Measurements from ENCODE around the gene CNTNAP2.

CNTNAP2 gene

GRCh38 chr7:148153616-148154284 is 2037.1 kb downstream of the CNTNAP2 start:
- no peaks in the 10 kb centered on the region for H3K27me3 ChIP-seq (ENCODE audit: control insufficient read depth in 2 of 2, insufficient read depth in 2 of 2, low read length in 2 of 2)
- no peak overlapping the region for H3K27ac ChIP-seq (ENCODE audit: low read depth in 2 of 2, low read length in 2 of 2)
- peaks cover 5 to 8% of the 10 kb centered on the region in 2 donors for H3K4me1 ChIP-seq (ENCODE audit: control insufficient read depth in 2 of 2, insufficient read depth in 2 of 2, low read length in 2 of 2)
- H3K9ac ChIP-seq (ENCODE audit: low read depth in 1 of 2, low read length in 2 of 2): no peak overlapping the region
- H3K36me3 ChIP-seq (ENCODE audit: control insufficient read depth in 2 of 2, insufficient read depth in 2 of 2, low read length in 2 of 2): no peaks in the 10 kb centered on the region
- no peaks in the 10 kb centered on the region for H3K9me3 ChIP-seq (ENCODE audit: control insufficient read depth in 2 of 2, low read length in 2 of 2)
- no peak overlapping the region for H3K4me3 ChIP-seq (ENCODE audit: low read length in 2 of 2)

- no peaks in the 10 kb centered on the region for H3K36me3 ChIP-seq (ENCODE audit: control insufficient read depth in 2 of 2, insufficient read depth in 2 of 2, low read length in 2 of 2)
- H3K4me1 ChIP-seq (ENCODE audit: control insufficient read depth in 2 of 2, insufficient read depth in 2 of 2, low read length in 2 of 2): peaks cover 0 to 4% of the 10 kb centered on the region in 2 donors
- no peak overlapping the region for H3K9ac ChIP-seq (ENCODE audit: low read depth in 1 of 2, low read length in 2 of 2)
- H3K9me3 ChIP-seq (ENCODE audit: control insufficient read depth in 2 of 2, low read length in 2 of 2): no peaks in the 10 kb centered on the region
- H3K27me3 ChIP-seq (ENCODE audit: control insufficient read depth in 2 of 2, insufficient read depth in 2 of 2, low read length in 2 of 2): no peaks in the 10 kb centered on the region
- no peak overlapping the region for H3K4me3 ChIP-seq (ENCODE audit: low read length in 2 of 2)
- H3K27ac ChIP-seq (ENCODE audit: low read depth in 2 of 2, low read length in 2 of 2): no peak overlapping the region
These were observed 2038.4 kb downstream of the CNTNAP2 start for GRCh38 chr7:148155000-148155399.

GRCh38 chr7:148155826-148156225 is 2039.2 kb downstream of the CNTNAP2 start:
- H3K36me3 ChIP-seq (ENCODE audit: control insufficient read depth in 2 of 2, insufficient read depth in 2 of 2, low read length in 2 of 2): no peaks in the 10 kb centered on the region
- no peak overlapping the region for H3K27ac ChIP-seq (ENCODE audit: low read depth in 2 of 2, low read length in 2 of 2)
- H3K27me3 ChIP-seq (ENCODE audit: control insufficient read depth in 2 of 2, insufficient read depth in 2 of 2, low read length in 2 of 2): no peaks in the 10 kb centered on the region
- H3K4me1 ChIP-seq (ENCODE audit: control insufficient read depth in 2 of 2, insufficient read depth in 2 of 2, low read length in 2 of 2): peaks cover 0 to 4% of the 10 kb centered on the region in 2 donors
- no peaks in the 10 kb centered on the region for H3K9me3 ChIP-seq (ENCODE audit: control insufficient read depth in 2 of 2, low read length in 2 of 2)
- H3K9ac ChIP-seq (ENCODE audit: low read depth in 1 of 2, low read length in 2 of 2): no peak overlapping the region
- H3K4me3 ChIP-seq (ENCODE audit: low read length in 2 of 2): no peak overlapping the region

GRCh38 chr7:148156233-148156632 is 2039.6 kb downstream of the CNTNAP2 start:
- Histone ChIP-seq H3K27me3 (ENCODE audit: control insufficient read depth in 2 of 2, insufficient read depth in 2 of 2, low read length in 2 of 2) (no peaks in the 10 kb centered on the region), H3K27ac (ENCODE audit: low read depth in 2 of 2, low read length in 2 of 2) (no peak overlapping the region), H3K4me3 (ENCODE audit: low read length in 2 of 2) (no peak overlapping the region), H3K4me1 (ENCODE audit: control insufficient read depth in 2 of 2, insufficient read depth in 2 of 2, low read length in 2 of 2) (peaks cover 0 to 4% of the 10 kb centered on the region in 2 donors), H3K36me3 (ENCODE audit: control insufficient read depth in 2 of 2, insufficient read depth in 2 of 2, low read length in 2 of 2) (no peaks in the 10 kb centered on the region), H3K9ac (ENCODE audit: low read depth in 1 of 2, low read length in 2 of 2) (no peak overlapping the region), H3K9me3 (ENCODE audit: control insufficient read depth in 2 of 2, low read length in 2 of 2) (no peaks in the 10 kb centered on the region)

- Histone ChIP-seq H3K4me3 (ENCODE audit: low read length in 2 of 2) (no peak overlapping the region), H3K9me3 (ENCODE audit: control insufficient read depth in 2 of 2, low read length in 2 of 2) (no peaks in the 10 kb centered on the region), H3K9ac (ENCODE audit: low read depth in 1 of 2, low read length in 2 of 2) (no peak overlapping the region), H3K27me3 (ENCODE audit: control insufficient read depth in 2 of 2, insufficient read depth in 2 of 2, low read length in 2 of 2) (no peaks in the 10 kb centered on the region), H3K4me1 (ENCODE audit: control insufficient read depth in 2 of 2, insufficient read depth in 2 of 2, low read length in 2 of 2) (no peaks in the 10 kb centered on the region), H3K36me3 (ENCODE audit: control insufficient read depth in 2 of 2, insufficient read depth in 2 of 2, low read length in 2 of 2) (no peaks in the 10 kb centered on the region), H3K27ac (ENCODE audit: low read depth in 2 of 2, low read length in 2 of 2) (no peak overlapping the region)
These were observed 2042.7 kb downstream of the CNTNAP2 start for GRCh38 chr7:148159331-148159730.

- no peaks in the 10 kb centered on the region for H3K4me1 ChIP-seq (ENCODE audit: control insufficient read depth in 2 of 2, insufficient read depth in 2 of 2, low read length in 2 of 2)
- H3K9ac ChIP-seq (ENCODE audit: low read depth in 1 of 2, low read length in 2 of 2): no peak overlapping the region
- no peaks in the 10 kb centered on the region for H3K36me3 ChIP-seq (ENCODE audit: control insufficient read depth in 2 of 2, insufficient read depth in 2 of 2, low read length in 2 of 2)
- H3K27ac ChIP-seq (ENCODE audit: low read depth in 2 of 2, low read length in 2 of 2): no peak overlapping the region
- no peak overlapping the region for H3K4me3 ChIP-seq (ENCODE audit: low read length in 2 of 2)
- H3K9me3 ChIP-seq (ENCODE audit: control insufficient read depth in 2 of 2, low read length in 2 of 2): no peaks in the 10 kb centered on the region
- no peaks in the 10 kb centered on the region for H3K27me3 ChIP-seq (ENCODE audit: control insufficient read depth in 2 of 2, insufficient read depth in 2 of 2, low read length in 2 of 2)
These were observed 2045.2 kb downstream of the CNTNAP2 start for GRCh38 chr7:148161776-148162175.

- no peak overlapping the region for H3K27ac ChIP-seq (ENCODE audit: low read depth in 2 of 2, low read length in 2 of 2)
- no peak overlapping the region for H3K4me3 ChIP-seq (ENCODE audit: low read length in 2 of 2)
- H3K9ac ChIP-seq (ENCODE audit: low read depth in 1 of 2, low read length in 2 of 2): no peak overlapping the region
- H3K9me3 ChIP-seq (ENCODE audit: control insufficient read depth in 2 of 2, low read length in 2 of 2): no peaks in the 10 kb centered on the region
- no peaks in the 10 kb centered on the region for H3K27me3 ChIP-seq (ENCODE audit: control insufficient read depth in 2 of 2, insufficient read depth in 2 of 2, low read length in 2 of 2)
- no peaks in the 10 kb centered on the region for H3K4me1 ChIP-seq (ENCODE audit: control insufficient read depth in 2 of 2, insufficient read depth in 2 of 2, low read length in 2 of 2)
- no peaks in the 10 kb centered on the region for H3K36me3 ChIP-seq (ENCODE audit: control insufficient read depth in 2 of 2, insufficient read depth in 2 of 2, low read length in 2 of 2)
These were observed 2046.2 kb downstream of the CNTNAP2 start for GRCh38 chr7:148162808-148163207.

GRCh38 chr7:148163246-148163645 is 2046.6 kb downstream of the CNTNAP2 start:
- Histone ChIP-seq H3K9ac (ENCODE audit: low read depth in 1 of 2, low read length in 2 of 2) (no peak overlapping the region), H3K4me1 (ENCODE audit: control insufficient read depth in 2 of 2, insufficient read depth in 2 of 2, low read length in 2 of 2) (no peaks in the 10 kb centered on the region), H3K27ac (ENCODE audit: low read depth in 2 of 2, low read length in 2 of 2) (no peak overlapping the region), H3K4me3 (ENCODE audit: low read length in 2 of 2) (no peak overlapping the region), H3K9me3 (ENCODE audit: control insufficient read depth in 2 of 2, low read length in 2 of 2) (no peaks in the 10 kb centered on the region), H3K27me3 (ENCODE audit: control insufficient read depth in 2 of 2, insufficient read depth in 2 of 2, low read length in 2 of 2) (no peaks in the 10 kb centered on the region), H3K36me3 (ENCODE audit: control insufficient read depth in 2 of 2, insufficient read depth in 2 of 2, low read length in 2 of 2) (no peaks in the 10 kb centered on the region)

GRCh38 chr7:148172920-148173319 is 2056.3 kb downstream of the CNTNAP2 start:
- Histone ChIP-seq H3K27me3 (ENCODE audit: control insufficient read depth in 2 of 2, insufficient read depth in 2 of 2, low read length in 2 of 2) (no peaks in the 10 kb centered on the region), H3K4me1 (ENCODE audit: control insufficient read depth in 2 of 2, insufficient read depth in 2 of 2, low read length in 2 of 2) (no peaks in the 10 kb centered on the region), H3K9me3 (ENCODE audit: control insufficient read depth in 2 of 2, low read length in 2 of 2) (no peaks in the 10 kb centered on the region), H3K27ac (ENCODE audit: low read depth in 2 of 2, low read length in 2 of 2) (no peak overlapping the region), H3K4me3 (ENCODE audit: low read length in 2 of 2) (no peak overlapping the region), H3K36me3 (ENCODE audit: control insufficient read depth in 2 of 2, insufficient read depth in 2 of 2, low read length in 2 of 2) (no peaks in the 10 kb centered on the region), H3K9ac (ENCODE audit: low read depth in 1 of 2, low read length in 2 of 2) (no peak overlapping the region)

- Histone ChIP-seq H3K27me3 (ENCODE audit: control insufficient read depth in 2 of 2, insufficient read depth in 2 of 2, low read length in 2 of 2) (no peaks in the 10 kb centered on the region), H3K4me3 (ENCODE audit: low read length in 2 of 2) (no peak overlapping the region), H3K36me3 (ENCODE audit: control insufficient read depth in 2 of 2, insufficient read depth in 2 of 2, low read length in 2 of 2) (no peaks in the 10 kb centered on the region), H3K9ac (ENCODE audit: low read depth in 1 of 2, low read length in 2 of 2) (no peak overlapping the region), H3K9me3 (ENCODE audit: control insufficient read depth in 2 of 2, low read length in 2 of 2) (no peaks in the 10 kb centered on the region), H3K4me1 (ENCODE audit: control insufficient read depth in 2 of 2, insufficient read depth in 2 of 2, low read length in 2 of 2) (no peaks in the 10 kb centered on the region), H3K27ac (ENCODE audit: low read depth in 2 of 2, low read length in 2 of 2) (no peak overlapping the region)
These were observed 2056.8 kb downstream of the CNTNAP2 start for GRCh38 chr7:148173369-148173768.
